ENCODE measurements around the gene KRTAP4-4.
"Not testable (repeated sequence)": the region's sequence is repeated elsewhere in the genome, so short reads cannot be mapped to it uniquely, and the experiment has no call there.

Gene KRTAP4-4

GRCh38 chr17:41148971-41149651 lies 11.4 kb downstream of the KRTAP4-4 start:
- in situ Hi-C loops (cut with HindIII; ENCODE audit: low sequenced_read_pairs) = not testable (repeated sequence)

GRCh38 chr17:41147531-41148204 lies 12.9 kb downstream of the KRTAP4-4 start:
- in situ Hi-C loops (cut with HindIII; ENCODE audit: low sequenced_read_pairs) = no loop called here

- in situ Hi-C loops (cut with HindIII; ENCODE audit: low sequenced_read_pairs) = no loop called here
These were observed 15.3 kb downstream of the KRTAP4-4 start for GRCh38 chr17:41145261-41145660.

GRCh38 chr17:41144846-41145245 lies 15.7 kb downstream of the KRTAP4-4 start:
- in situ Hi-C loops (cut with HindIII; ENCODE audit: low sequenced_read_pairs) = no loop called here

GRCh38 chr17:41141361-41141760 lies 19.2 kb downstream of the KRTAP4-4 start:
- in situ Hi-C loops (cut with HindIII; ENCODE audit: low sequenced_read_pairs) = no loop called here

GRCh38 chr17:41140360-41141131 lies 20.0 kb downstream of the KRTAP4-4 start, which contains the start of gene KRTAP4-6:
TSS of gene KRTAP4-6 (minus strand) at chr17:41140544. CDS start at chr17:41140487, 57 bp downstream.
- in situ Hi-C loops (cut with HindIII; ENCODE audit: low sequenced_read_pairs) = no loop called here

GRCh38 chr17:41139865-41140264 lies 20.7 kb downstream of the KRTAP4-4 start:
- in situ Hi-C loops (cut with HindIII; ENCODE audit: low sequenced_read_pairs) = not testable (repeated sequence)

- in situ Hi-C loops (cut with HindIII; ENCODE audit: low sequenced_read_pairs) = no loop called here
These were observed 26.4 kb downstream of the KRTAP4-4 start for GRCh38 chr17:41133880-41134735.

- in situ Hi-C loops (cut with HindIII; ENCODE audit: low sequenced_read_pairs) = no loop called here
These were observed 28.6 kb downstream of the KRTAP4-4 start for GRCh38 chr17:41131979-41132378.

- in situ Hi-C loops (cut with HindIII; ENCODE audit: low sequenced_read_pairs) = no loop called here
These were observed 33.2 kb downstream of the KRTAP4-4 start for GRCh38 chr17:41127371-41127770.

GRCh38 chr17:41126412-41126811 lies 34.1 kb downstream of the KRTAP4-4 start:
- in situ Hi-C loops (cut with HindIII; ENCODE audit: low sequenced_read_pairs) = no loop called here

- in situ Hi-C loops (cut with HindIII; ENCODE audit: low sequenced_read_pairs) = no loop called here
These were observed 35.5 kb downstream of the KRTAP4-4 start for GRCh38 chr17:41125064-41125463.

- in situ Hi-C loops (cut with HindIII; ENCODE audit: low sequenced_read_pairs) = not testable (repeated sequence)
These were observed 36.6 kb downstream of the KRTAP4-4 start, which contains the start of gene KRTAP4-12 for GRCh38 chr17:41123991-41124371. TSS of gene KRTAP4-12 (minus strand) at chr17:41124182. CDS start at chr17:41124122, 60 bp downstream.

GRCh38 chr17:41123292-41123990 lies 37.1 kb downstream of the KRTAP4-4 start:
- in situ Hi-C loops (cut with HindIII; ENCODE audit: low sequenced_read_pairs) = not testable (repeated sequence)

- in situ Hi-C loops (cut with HindIII; ENCODE audit: low sequenced_read_pairs) = no loop called here
These were observed 38.8 kb downstream of the KRTAP4-4 start for GRCh38 chr17:41121742-41122141.

GRCh38 chr17:41119696-41120690 lies 40.6 kb downstream of the KRTAP4-4 start:
- in situ Hi-C loops (cut with HindIII; ENCODE audit: low sequenced_read_pairs) = not testable (repeated sequence)

GRCh38 chr17:41118721-41119120 lies 41.8 kb downstream of the KRTAP4-4 start:
- in situ Hi-C loops (cut with HindIII; ENCODE audit: low sequenced_read_pairs) = no loop called here

- in situ Hi-C loops (cut with HindIII; ENCODE audit: low sequenced_read_pairs) = not testable (repeated sequence)
These were observed 42.6 kb downstream of the KRTAP4-4 start, which contains the start of gene KRTAP4-11 for GRCh38 chr17:41117846-41118386. TSS of gene KRTAP4-11 (minus strand) at chr17:41118373. CDS start at chr17:41118315, 58 bp downstream.
